Measurements from ENCODE around the gene GSTCD. TPM values are rescaled to one million over a fixed set of nuclear protein-coding genes. Genes with fewer than 3 reads are reported as not detected.
A peak's percentile ranks its signal among the peaks of the same experiment; 100 is the strongest.

GSTCD gene
- total RNA-seq, 2 donors from 2014 or later = 24.7 to 30.6 TPM

- H3K4me1 ChIP-seq (ENCODE audit: control insufficient read depth, insufficient read depth, low read length) = no peaks in the 10 kb centered on the region
- H3K27ac Mint-ChIP-seq = no peak overlapping the region
- no peak overlapping the region for H3K27ac ChIP-seq (ENCODE audit: low read depth, low read length)
- H3K4me3 ChIP-seq (ENCODE audit: low read length) = no peak overlapping the region
- WGBS, 2 experiments (ENCODE audit: insufficient coverage in 1 of 2, insufficient read length in 1 of 2) = 93 to 100% methylated on average over 3 to 5 of the region's 5 CpGs
- no peak for DNase-seq
- H3K36me3 Mint-ChIP-seq (ENCODE audit: low read depth) = peaks cover 10% of the 10 kb centered on the region
- H3K27me3 ChIP-seq (ENCODE audit: control insufficient read depth, insufficient read depth, low read length, poor library complexity, severe bottlenecking) = no peaks in the 10 kb centered on the region
- no peaks in the 10 kb centered on the region for H3K27me3 Mint-ChIP-seq (ENCODE audit: insufficient read depth)
- no peak overlapping the region for H3K4me3 Mint-ChIP-seq
- H3K9me3 ChIP-seq (ENCODE audit: control insufficient read depth, low read length) = peaks cover 7% of the 10 kb centered on the region
- peaks cover 10% of the 10 kb centered on the region for H3K36me3 ChIP-seq (ENCODE audit: control insufficient read depth, insufficient read depth, low read length)
- TF ChIP-seq CTCF (conservative IDR thresholded peaks at IDR 0.05) = no peak
- peaks cover 3% of the 10 kb centered on the region for H3K4me1 Mint-ChIP-seq
- H3K9ac ChIP-seq (ENCODE audit: extremely low read depth, low read length, poor library complexity, severe bottlenecking) = no peak overlapping the region
- peaks cover 5% of the 10 kb centered on the region for H3K9me3 Mint-ChIP-seq
Measured at GRCh38 chr4:105714071-105714521, 5.5 kb downstream of the GSTCD start.

- Histone ChIP-seq H3K27me3 (ENCODE audit: control insufficient read depth, insufficient read depth, low read length, poor library complexity, severe bottlenecking) (no peaks in the 10 kb centered on the region), H3K36me3 (ENCODE audit: control insufficient read depth, insufficient read depth, low read length) (peaks cover 17% of the 10 kb centered on the region), H3K9me3 (ENCODE audit: control insufficient read depth, low read length) (peaks cover 7% of the 10 kb centered on the region), H3K9ac (ENCODE audit: extremely low read depth, low read length, poor library complexity, severe bottlenecking) (no peak overlapping the region), H3K4me3 (ENCODE audit: low read length) (no peak overlapping the region), H3K4me1 (ENCODE audit: control insufficient read depth, insufficient read depth, low read length) (no peaks in the 10 kb centered on the region), H3K27ac (ENCODE audit: low read depth, low read length) (no peak overlapping the region)
- TF ChIP-seq CTCF (conservative IDR thresholded peaks at IDR 0.05) = no peak
- H3K27ac Mint-ChIP-seq = no peak overlapping the region
- H3K27me3 Mint-ChIP-seq (ENCODE audit: insufficient read depth) = no peaks in the 10 kb centered on the region
- no peaks in the 10 kb centered on the region for H3K4me1 Mint-ChIP-seq
- peaks cover 5% of the 10 kb centered on the region for H3K9me3 Mint-ChIP-seq
- WGBS, 2 experiments (ENCODE audit: insufficient coverage in 1 of 2, insufficient read length in 1 of 2) = 76 to 100% methylated on average over 1 of the region's 1 CpG
- H3K4me3 Mint-ChIP-seq = no peak overlapping the region
- H3K36me3 Mint-ChIP-seq (ENCODE audit: low read depth) = peaks cover 16% of the 10 kb centered on the region
- no peak for DNase-seq
Measured at GRCh38 chr4:105714932-105715331, 6.3 kb downstream of the GSTCD start.

GRCh38 chr4:105715692-105716278 lies 7.2 kb downstream of the GSTCD start:
- peaks cover 5% of the 10 kb centered on the region for H3K9me3 Mint-ChIP-seq
- H3K9ac ChIP-seq (ENCODE audit: extremely low read depth, low read length, poor library complexity, severe bottlenecking) = no peak overlapping the region
- no peak overlapping the region for H3K4me3 ChIP-seq (ENCODE audit: low read length)
- H3K4me1 Mint-ChIP-seq = no peaks in the 10 kb centered on the region
- no peak overlapping the region for H3K27ac ChIP-seq (ENCODE audit: low read depth, low read length)
- H3K27me3 Mint-ChIP-seq (ENCODE audit: insufficient read depth) = no peaks in the 10 kb centered on the region
- 91 to 92% methylated on average over 2 to 4 of the region's 4 CpGs for WGBS, 2 experiments (ENCODE audit: insufficient coverage in 1 of 2, insufficient read length in 1 of 2)
- no peaks in the 10 kb centered on the region for H3K27me3 ChIP-seq (ENCODE audit: control insufficient read depth, insufficient read depth, low read length, poor library complexity, severe bottlenecking)
- no peak overlapping the region for H3K27ac Mint-ChIP-seq
- H3K4me3 Mint-ChIP-seq = no peak overlapping the region
- H3K4me1 ChIP-seq (ENCODE audit: control insufficient read depth, insufficient read depth, low read length) = no peaks in the 10 kb centered on the region
- TF ChIP-seq CTCF (conservative IDR thresholded peaks at IDR 0.05) = peak; percentile 64
- peaks cover 22% of the 10 kb centered on the region for H3K36me3 Mint-ChIP-seq (ENCODE audit: low read depth)
- DNase-seq = no peak
- H3K36me3 ChIP-seq (ENCODE audit: control insufficient read depth, insufficient read depth, low read length) = peaks cover 22% of the 10 kb centered on the region
- H3K9me3 ChIP-seq (ENCODE audit: control insufficient read depth, low read length) = peaks cover 7% of the 10 kb centered on the region
